ENCODE results near the gene MRPS34.

The MRPS34 gene

DNA sequence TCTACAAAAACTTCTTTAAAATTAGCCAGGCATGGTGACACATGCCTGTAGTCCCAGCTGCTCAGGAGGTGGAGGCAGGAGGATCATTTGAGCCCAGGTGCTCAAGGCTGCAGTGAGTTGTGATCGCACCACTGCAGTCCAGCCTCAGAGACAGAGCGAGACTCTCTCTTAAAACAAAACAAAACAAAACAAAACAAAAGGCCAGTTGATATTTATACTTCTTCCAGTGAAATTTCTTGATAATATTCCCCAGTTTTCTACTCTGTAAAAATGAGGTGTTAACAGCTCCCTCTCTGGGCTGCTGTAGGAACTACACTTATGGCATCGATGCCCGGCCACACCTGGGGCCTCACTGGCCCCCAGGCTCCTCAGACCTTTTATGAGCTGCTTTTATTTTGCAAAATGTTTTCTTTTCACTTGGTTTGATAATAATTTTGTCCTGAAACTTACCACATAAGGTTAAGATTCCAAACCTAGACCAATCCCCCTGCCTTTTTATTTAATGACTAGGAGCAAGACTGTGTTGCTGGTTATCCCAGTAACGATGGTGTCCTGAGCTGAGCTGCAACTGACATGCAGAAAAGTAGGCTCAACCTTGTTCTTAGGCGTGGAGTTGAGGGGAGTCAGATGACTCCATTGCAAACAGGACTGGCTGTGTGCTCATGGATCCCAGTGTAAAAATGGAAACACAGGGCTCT is 49.3 kb downstream of the MRPS34 start:
- DNase-seq = peak; percentile 51

Data from stimulated activated CD4-positive, alpha-beta T cell treated with anti-CD3 and anti-CD28 coated beads, Interleukin-4, amount 100 ng/mL, for 24 hours (primary cell).